ENCODE measurements around the gene EPHA6.

EPHA6 gene

DNA sequence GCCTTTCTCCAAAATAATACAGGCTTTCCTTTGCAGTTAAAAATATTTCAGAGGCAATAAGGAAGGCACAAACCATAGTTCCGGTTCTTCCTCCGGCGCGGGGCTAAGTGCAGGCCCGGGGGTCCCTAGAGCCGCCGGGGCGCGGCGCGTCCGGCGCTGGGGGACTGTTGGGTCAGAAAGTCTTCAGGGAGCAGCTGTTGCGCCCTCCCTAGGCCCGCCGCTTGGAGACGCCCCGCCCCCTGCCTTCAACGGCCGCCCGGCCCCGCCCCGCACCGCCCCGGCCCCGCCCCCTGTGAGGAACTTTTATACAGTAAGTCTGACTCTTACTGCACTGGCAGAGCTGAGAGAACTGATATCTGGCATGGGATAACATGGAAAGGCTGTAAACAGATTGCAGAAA, 667.0 kb downstream of the EPHA6 start:
- DNase-seq (ENCODE audit: low read depth), result no peak
- H3K4me3 ChIP-seq (ENCODE audit: low read depth, low read length), result no peak overlapping the region
- TF ChIP-seq, protein P1, sequence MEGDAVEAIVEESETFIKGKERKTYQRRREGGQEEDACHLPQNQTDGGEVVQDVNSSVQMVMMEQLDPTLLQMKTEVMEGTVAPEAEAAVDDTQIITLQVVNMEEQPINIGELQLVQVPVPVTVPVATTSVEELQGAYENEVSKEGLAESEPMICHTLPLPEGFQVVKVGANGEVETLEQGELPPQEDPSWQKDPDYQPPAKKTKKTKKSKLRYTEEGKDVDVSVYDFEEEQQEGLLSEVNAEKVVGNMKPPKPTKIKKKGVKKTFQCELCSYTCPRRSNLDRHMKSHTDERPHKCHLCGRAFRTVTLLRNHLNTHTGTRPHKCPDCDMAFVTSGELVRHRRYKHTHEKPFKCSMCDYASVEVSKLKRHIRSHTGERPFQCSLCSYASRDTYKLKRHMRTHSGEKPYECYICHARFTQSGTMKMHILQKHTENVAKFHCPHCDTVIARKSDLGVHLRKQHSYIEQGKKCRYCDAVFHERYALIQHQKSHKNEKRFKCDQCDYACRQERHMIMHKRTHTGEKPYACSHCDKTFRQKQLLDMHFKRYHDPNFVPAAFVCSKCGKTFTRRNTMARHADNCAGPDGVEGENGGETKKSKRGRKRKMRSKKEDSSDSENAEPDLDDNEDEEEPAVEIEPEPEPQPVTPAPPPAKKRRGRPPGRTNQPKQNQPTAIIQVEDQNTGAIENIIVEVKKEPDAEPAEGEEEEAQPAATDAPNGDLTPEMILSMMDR (IDR thresholded peaks at IDR 0.05; ENCODE audit: control insufficient read depth, extremely low read depth, insufficient read depth), result no peak

DNA sequence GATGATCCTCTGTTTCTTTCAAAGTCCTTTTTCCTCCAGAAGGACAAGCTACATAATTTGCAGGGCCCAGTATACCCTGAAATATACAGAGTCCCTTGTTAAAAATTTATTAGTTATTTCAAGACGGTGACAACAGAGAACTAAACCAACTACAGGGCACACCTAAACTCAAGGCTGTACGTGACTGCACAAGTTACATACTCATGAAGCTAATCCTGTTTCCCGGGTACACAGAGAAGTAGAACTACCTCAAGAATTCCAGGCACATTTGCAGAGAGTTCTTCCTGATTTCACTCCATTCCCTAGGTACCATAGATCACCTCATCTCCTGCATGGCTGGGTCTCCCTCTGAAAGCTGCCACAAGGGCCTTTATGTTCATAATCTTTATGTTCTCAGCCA, 670.8 kb downstream of the EPHA6 start:
- H3K4me3 ChIP-seq (ENCODE audit: low read depth, low read length), result no peak overlapping the region
- TF ChIP-seq, protein P1 (IDR thresholded peaks at IDR 0.05; ENCODE audit: control insufficient read depth, extremely low read depth, insufficient read depth), result no peak
- peak; percentile 68 for DNase-seq (ENCODE audit: low read depth)

DNA sequence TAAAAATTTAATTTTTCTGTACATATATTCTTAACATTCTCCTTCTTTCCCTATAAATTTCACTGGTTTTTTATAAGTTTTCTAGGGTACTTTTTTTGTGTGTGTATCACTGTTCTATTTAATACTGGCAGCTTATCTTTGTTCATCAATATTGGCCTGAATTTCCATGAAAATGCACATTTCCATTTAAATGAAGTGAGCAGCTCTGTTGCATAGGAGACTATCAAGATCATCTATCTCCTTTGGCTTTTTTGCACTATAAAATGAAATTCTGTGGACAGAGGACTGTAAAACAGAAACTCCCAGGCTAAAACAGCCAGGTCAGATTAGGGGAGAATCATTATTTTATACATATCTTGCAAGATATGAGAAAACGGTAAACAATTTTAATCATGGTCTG, 673.2 kb downstream of the EPHA6 start:
- TF ChIP-seq, protein P1 (IDR thresholded peaks at IDR 0.05; ENCODE audit: control insufficient read depth, extremely low read depth, insufficient read depth), result no peak
- DNase-seq (ENCODE audit: low read depth), result no peak
- H3K4me3 ChIP-seq (ENCODE audit: low read depth, low read length), result no peak overlapping the region

DNA sequence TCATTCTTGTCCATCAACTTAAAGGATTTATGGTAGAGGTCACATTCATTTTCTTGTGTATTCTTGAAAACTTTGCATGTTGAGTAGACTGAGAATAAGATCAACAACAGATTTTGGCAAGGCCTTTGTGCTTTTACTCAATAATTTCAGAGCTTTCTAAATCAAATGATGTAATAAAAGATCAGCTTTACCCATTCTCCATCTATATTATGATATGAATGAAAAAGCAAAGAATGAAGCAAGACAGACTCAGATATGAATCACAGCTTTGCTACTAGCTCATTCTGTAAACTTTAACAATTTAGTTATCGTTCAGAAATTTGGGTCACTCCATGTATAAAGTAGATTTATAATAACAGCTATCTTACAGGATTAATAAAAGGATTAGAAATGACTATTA, 674.3 kb downstream of the EPHA6 start:
- DNase-seq (ENCODE audit: low read depth), result no peak
- TF ChIP-seq, protein P1 (IDR thresholded peaks at IDR 0.05; ENCODE audit: control insufficient read depth, extremely low read depth, insufficient read depth), result no peak
- H3K4me3 ChIP-seq (ENCODE audit: low read depth, low read length), result no peak overlapping the region

DNA sequence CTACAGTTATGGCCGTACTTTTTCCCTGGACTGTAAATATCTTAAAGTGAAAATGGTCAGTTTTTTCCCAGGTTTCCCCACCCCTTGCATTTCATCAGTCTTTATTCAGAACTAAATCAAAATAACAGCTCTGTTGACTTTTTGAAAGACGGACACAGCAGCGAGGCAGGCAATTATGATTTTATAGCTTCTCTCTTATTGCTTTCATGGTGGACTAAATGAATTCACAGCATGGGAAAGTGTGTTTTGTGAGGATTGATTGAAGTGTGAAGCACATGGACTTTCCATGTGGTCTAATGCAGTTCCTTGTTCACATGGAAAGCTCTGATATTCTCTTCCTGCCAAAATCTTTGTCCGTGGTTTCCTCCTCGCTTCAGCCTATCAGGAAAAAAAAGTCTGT, 681.5 kb downstream of the EPHA6 start:
- TF ChIP-seq, protein P1 (IDR thresholded peaks at IDR 0.05; ENCODE audit: control insufficient read depth, extremely low read depth, insufficient read depth), result no peak
- DNase-seq (ENCODE audit: low read depth), result no peak
- H3K4me3 ChIP-seq (ENCODE audit: low read depth, low read length), result no peak overlapping the region

DNA sequence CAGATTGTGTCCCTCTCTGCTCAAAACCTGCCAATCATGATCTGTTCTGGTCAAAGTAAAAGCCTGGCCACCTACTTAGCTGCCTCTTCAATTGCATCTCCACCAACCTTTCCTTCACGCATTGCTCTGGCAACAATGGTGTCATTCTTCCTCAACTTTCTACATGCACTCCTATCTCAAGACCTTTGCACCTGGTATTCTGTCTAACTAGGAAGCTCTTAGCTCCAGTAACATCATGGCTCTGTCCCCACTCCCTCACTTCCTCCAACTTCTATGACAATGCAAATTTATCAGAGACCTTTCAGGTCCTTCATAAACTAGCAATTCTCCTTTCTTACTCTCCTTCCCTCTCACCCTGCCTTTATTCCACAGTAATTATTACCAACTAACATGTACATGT, 682.7 kb downstream of the EPHA6 start:
- TF ChIP-seq, protein P1 (IDR thresholded peaks at IDR 0.05; ENCODE audit: control insufficient read depth, extremely low read depth, insufficient read depth), result no peak
- H3K4me3 ChIP-seq (ENCODE audit: low read depth, low read length), result no peak overlapping the region
- DNase-seq (ENCODE audit: low read depth), result no peak

DNA sequence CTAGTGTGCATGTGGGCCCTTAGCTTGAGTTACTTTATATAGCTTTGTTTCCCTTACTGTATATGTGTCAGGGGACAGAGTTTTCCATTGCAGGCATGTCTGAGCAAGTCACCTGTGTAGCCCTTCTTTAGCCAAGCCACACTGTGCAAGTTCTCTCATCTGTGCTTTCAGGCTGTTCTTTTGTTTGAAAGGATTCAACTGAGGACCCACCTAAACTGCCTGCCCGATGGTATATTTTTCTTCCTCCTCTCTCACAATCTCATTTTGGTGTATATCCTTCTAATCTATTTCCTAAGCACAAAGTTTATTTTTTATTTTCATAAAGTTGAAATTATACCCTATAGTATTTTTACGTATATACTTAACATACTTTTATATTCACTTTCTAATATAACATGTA, 690.1 kb downstream of the EPHA6 start:
- TF ChIP-seq, protein P1 (IDR thresholded peaks at IDR 0.05; ENCODE audit: control insufficient read depth, extremely low read depth, insufficient read depth), result no peak
- no peak overlapping the region for H3K4me3 ChIP-seq (ENCODE audit: low read depth, low read length)
- DNase-seq (ENCODE audit: low read depth), result no peak

Data from LNCaP clone FGC (cell line).